ENCODE measurements around the gene MALT1. TPM values are rescaled to one million over a fixed set of nuclear protein-coding genes. Genes with fewer than 3 reads are reported as not detected.

Gene MALT1
- total RNA-seq, 1 experiment from 2014 or later = 28.5 TPM

DNA sequence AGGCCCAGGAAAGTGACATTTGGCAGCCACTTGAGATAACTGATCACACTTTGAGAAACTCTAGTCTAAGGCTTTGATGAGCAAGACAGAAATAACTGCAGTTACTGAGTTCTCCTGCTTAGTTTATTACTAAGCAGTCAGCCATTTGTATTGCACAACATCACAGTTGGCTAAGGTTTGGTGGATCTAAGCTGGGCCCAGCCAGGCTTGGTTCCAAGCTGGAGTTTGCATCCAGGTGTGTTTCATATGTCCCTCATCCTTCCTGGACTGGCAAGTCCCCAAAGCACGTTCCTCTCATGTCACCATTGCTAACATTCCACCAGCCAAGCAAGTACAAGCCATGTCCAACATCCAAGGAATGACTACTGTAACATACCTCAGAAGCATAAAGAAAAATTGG, 122.1 kb downstream of the MALT1 start:
- Mint-ChIP-seq H3K4me1 (ENCODE audit: insufficient read depth, unreplicated experiment) (peaks cover 12% of the 10 kb centered on the region), H3K27me3 (ENCODE audit: insufficient read depth, unreplicated experiment) (no peaks in the 10 kb centered on the region), H3K4me3 (ENCODE audit: unreplicated experiment) (no peak overlapping the region), H3K9me3 (ENCODE audit: unreplicated experiment) (no peaks in the 10 kb centered on the region), H3K36me3 (ENCODE audit: insufficient read depth, unreplicated experiment) (no peaks in the 10 kb centered on the region), H3K27ac (ENCODE audit: low read depth, unreplicated experiment) (peak overlapping the region; percentile 68)
- BruUV-seq (replicated peaks) = no TSS peak
- ChIA-PET POLR2A (interaction anchor here (0.8 to 2.1 kb wide), 3 partner anchors 9 to 67 kb away, joined by 3 to 9 read pairs (median 6); no protein-coding TSS in a partner anchor), CTCF (interaction anchor here (0.9 to 4.0 kb wide), 2 partner anchors 177 to 276 kb away, joined by 4 to 13 read pairs; no protein-coding TSS in a partner anchor)
- DNase-seq (ENCODE audit: unreplicated experiment) = peak; percentile 89
- intact Hi-C loops (cut with micrococcal nuclease) = no loop called here
- TF ChIP-seq, protein P1, sequence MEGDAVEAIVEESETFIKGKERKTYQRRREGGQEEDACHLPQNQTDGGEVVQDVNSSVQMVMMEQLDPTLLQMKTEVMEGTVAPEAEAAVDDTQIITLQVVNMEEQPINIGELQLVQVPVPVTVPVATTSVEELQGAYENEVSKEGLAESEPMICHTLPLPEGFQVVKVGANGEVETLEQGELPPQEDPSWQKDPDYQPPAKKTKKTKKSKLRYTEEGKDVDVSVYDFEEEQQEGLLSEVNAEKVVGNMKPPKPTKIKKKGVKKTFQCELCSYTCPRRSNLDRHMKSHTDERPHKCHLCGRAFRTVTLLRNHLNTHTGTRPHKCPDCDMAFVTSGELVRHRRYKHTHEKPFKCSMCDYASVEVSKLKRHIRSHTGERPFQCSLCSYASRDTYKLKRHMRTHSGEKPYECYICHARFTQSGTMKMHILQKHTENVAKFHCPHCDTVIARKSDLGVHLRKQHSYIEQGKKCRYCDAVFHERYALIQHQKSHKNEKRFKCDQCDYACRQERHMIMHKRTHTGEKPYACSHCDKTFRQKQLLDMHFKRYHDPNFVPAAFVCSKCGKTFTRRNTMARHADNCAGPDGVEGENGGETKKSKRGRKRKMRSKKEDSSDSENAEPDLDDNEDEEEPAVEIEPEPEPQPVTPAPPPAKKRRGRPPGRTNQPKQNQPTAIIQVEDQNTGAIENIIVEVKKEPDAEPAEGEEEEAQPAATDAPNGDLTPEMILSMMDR (IDR thresholded peaks at IDR 0.05; ENCODE audit: unreplicated experiment) = no peak

DNA sequence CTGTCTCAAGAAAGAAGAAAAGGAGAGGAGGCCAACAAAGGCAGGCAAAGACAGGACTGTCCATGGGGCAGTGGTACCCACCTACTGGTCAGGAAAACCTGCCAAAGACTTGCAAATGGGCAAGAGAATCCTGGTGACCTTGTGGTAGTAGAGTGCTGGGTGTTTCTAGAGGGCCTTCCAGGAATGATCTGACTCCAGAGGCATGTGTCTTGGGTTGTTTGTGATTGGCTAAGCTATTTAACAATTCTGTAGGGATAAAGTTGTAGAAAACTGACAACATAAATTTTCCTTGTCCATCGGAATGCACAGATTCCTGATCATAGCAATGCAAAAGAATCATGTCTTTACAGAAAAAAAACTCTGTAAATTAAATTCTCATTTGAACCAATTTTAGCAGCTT, 125.0 kb downstream of the MALT1 start:
- TF ChIP-seq, protein P1 (IDR thresholded peaks at IDR 0.05; ENCODE audit: unreplicated experiment) = no peak
- no peak for DNase-seq (ENCODE audit: unreplicated experiment)
- H3K9me3 Mint-ChIP-seq (ENCODE audit: unreplicated experiment) = no peaks in the 10 kb centered on the region
- ChIA-PET POLR2A (no interaction called here), CTCF (interaction anchor here (1.0 to 1.5 kb wide), 3 partner anchors 11 to 32 kb away, joined by 3 to 7 read pairs (median 4); no protein-coding TSS in a partner anchor)
- H3K4me3 Mint-ChIP-seq (ENCODE audit: unreplicated experiment) = no peak overlapping the region
- no peaks in the 10 kb centered on the region for H3K36me3 Mint-ChIP-seq (ENCODE audit: insufficient read depth, unreplicated experiment)
- intact Hi-C loops (cut with micrococcal nuclease) = no loop called here
- no TSS peak for BruUV-seq (replicated peaks)
- H3K4me1 Mint-ChIP-seq (ENCODE audit: insufficient read depth, unreplicated experiment) = peaks cover 8% of the 10 kb centered on the region
- H3K27ac Mint-ChIP-seq (ENCODE audit: low read depth, unreplicated experiment) = no peak overlapping the region
- H3K27me3 Mint-ChIP-seq (ENCODE audit: insufficient read depth, unreplicated experiment) = no peaks in the 10 kb centered on the region

DNA sequence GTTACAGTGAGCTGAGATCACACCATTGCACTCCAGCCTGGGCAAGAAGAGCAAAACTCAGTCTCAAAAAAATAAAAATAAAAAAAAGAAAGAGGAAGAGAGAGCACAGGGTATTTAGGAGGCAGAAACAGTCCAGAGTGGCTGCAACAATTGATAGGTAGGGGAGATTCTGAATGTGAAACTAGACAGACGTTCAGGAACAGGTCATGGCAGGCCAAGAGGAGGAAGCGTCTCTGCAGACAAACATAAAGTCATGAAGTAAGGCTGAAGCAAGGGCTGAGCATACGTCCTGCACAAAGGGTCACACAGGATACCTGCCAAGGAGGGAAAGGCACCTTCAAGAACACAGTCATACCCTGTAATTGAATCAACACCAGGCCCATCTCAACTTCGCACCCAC, 129.3 kb downstream of the MALT1 start:
- no peak for DNase-seq (ENCODE audit: unreplicated experiment)
- no peak overlapping the region for H3K27ac Mint-ChIP-seq (ENCODE audit: low read depth, unreplicated experiment)
- H3K36me3 Mint-ChIP-seq (ENCODE audit: insufficient read depth, unreplicated experiment) = no peaks in the 10 kb centered on the region
- no peak overlapping the region for H3K4me3 Mint-ChIP-seq (ENCODE audit: unreplicated experiment)
- H3K4me1 Mint-ChIP-seq (ENCODE audit: insufficient read depth, unreplicated experiment) = no peaks in the 10 kb centered on the region
- TF ChIP-seq, protein P1 (IDR thresholded peaks at IDR 0.05; ENCODE audit: unreplicated experiment) = no peak
- H3K27me3 Mint-ChIP-seq (ENCODE audit: insufficient read depth, unreplicated experiment) = no peaks in the 10 kb centered on the region
- H3K9me3 Mint-ChIP-seq (ENCODE audit: unreplicated experiment) = no peaks in the 10 kb centered on the region
- ChIA-PET CTCF (interaction anchor here (2.2 kb wide), 1 partner anchor 270 kb away, joined by 7 read pairs; no protein-coding TSS in a partner anchor), POLR2A (interaction anchor here (0.6 kb wide), 1 partner anchor 11 kb away, joined by 3 read pairs; no protein-coding TSS in a partner anchor)
- no TSS peak for BruUV-seq (replicated peaks)
- intact Hi-C loops (cut with micrococcal nuclease) = no loop called here

DNA sequence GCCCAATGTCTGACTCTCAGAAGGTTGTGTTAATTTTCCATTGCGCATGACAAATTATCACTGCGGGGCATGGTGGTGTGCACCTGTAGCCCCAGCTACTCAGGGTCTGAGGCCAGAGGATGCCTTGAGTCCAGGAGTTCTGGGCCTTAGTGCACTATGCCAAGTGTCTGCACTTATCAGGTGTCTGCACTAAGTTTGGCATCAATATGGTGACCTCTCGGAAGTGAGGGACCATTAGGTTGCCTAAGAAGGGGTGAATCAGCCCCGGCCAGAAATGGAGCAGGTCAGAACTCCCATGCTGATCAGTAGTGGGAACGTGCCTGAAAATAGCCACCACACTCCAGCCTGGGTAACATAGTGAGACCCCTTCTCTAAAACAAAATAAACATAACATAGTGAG, 131.7 kb downstream of the MALT1 start:
- intact Hi-C loops (cut with micrococcal nuclease) = no loop called here
- H3K27me3 Mint-ChIP-seq (ENCODE audit: insufficient read depth, unreplicated experiment) = no peaks in the 10 kb centered on the region
- ChIA-PET POLR2A (no interaction called here), CTCF (interaction anchor here (0.5 to 0.9 kb wide), 3 partner anchors 17 to 1033 kb away, joined by 3 read pairs; no protein-coding TSS in a partner anchor)
- BruUV-seq (replicated peaks) = no TSS peak
- no peaks in the 10 kb centered on the region for H3K9me3 Mint-ChIP-seq (ENCODE audit: unreplicated experiment)
- no peak overlapping the region for H3K27ac Mint-ChIP-seq (ENCODE audit: low read depth, unreplicated experiment)
- TF ChIP-seq, protein P1 (IDR thresholded peaks at IDR 0.05; ENCODE audit: unreplicated experiment) = no peak
- no peak for DNase-seq (ENCODE audit: unreplicated experiment)
- no peaks in the 10 kb centered on the region for H3K4me1 Mint-ChIP-seq (ENCODE audit: insufficient read depth, unreplicated experiment)
- no peaks in the 10 kb centered on the region for H3K36me3 Mint-ChIP-seq (ENCODE audit: insufficient read depth, unreplicated experiment)
- H3K4me3 Mint-ChIP-seq (ENCODE audit: unreplicated experiment) = no peak overlapping the region
